ENCODE measurements around the gene IL2RA. TPM values are rescaled to one million over a fixed set of nuclear protein-coding genes. Genes with fewer than 3 reads are reported as not detected.

IL2RA gene
- total and polyA plus RNA-seq, 9 of the 15 experiments (the other 6 are each of a cell fraction or from before 2014, with no cell fraction given), result 0.95 TPM; not detected in 8

- no peak for TF ChIP-seq ZNF707 (CRISPR knock-in tag; conservative IDR thresholded peaks at IDR 0.05)
- TF ChIP-seq, protein P1, sequence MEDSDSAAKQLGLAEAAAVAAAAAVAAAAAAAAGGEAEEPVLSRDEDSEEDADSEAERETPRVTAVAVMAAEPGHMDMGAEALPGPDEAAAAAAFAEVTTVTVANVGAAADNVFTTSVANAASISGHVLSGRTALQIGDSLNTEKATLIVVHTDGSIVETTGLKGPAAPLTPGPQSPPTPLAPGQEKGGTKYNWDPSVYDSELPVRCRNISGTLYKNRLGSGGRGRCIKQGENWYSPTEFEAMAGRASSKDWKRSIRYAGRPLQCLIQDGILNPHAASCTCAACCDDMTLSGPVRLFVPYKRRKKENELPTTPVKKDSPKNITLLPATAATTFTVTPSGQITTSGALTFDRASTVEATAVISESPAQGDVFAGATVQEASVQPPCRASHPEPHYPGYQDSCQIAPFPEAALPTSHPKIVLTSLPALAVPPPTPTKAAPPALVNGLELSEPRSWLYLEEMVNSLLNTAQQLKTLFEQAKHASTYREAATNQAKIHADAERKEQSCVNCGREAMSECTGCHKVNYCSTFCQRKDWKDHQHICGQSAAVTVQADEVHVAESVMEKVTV (CRISPR knock-in tag; IDR thresholded peaks at IDR 0.05), result no peak
- no peak for TF ChIP-seq ZFP30 (CRISPR knock-in tag; IDR thresholded peaks at IDR 0.05; ENCODE audit: borderline replicate concordance)
- TF ChIP-seq NFATC3 (IDR thresholded peaks at IDR 0.05), result no peak
- TF ChIP-seq HSF4 (CRISPR knock-in tag; IDR thresholded peaks at IDR 0.05; ENCODE audit: borderline replicate concordance), result no peak
- no peak for TF ChIP-seq ZNF184 (CRISPR knock-in tag; IDR thresholded peaks at IDR 0.05)
- no peak for TF ChIP-seq TSC22D4 (tag; IDR thresholded peaks at IDR 0.05)
- no peak for TF ChIP-seq NR1H2 (CRISPR knock-in tag; IDR thresholded peaks at IDR 0.05)
- TF ChIP-seq RBBP5 (IDR thresholded peaks at IDR 0.05; ENCODE audit: borderline replicate concordance, insufficient read depth, low read length, poor library complexity, severe bottlenecking), result peak; percentile 98
- TF ChIP-seq HIVEP1 (CRISPR knock-in tag; IDR thresholded peaks at IDR 0.05), result no peak
- TF ChIP-seq ZNF699 (CRISPR knock-in tag; IDR thresholded peaks at IDR 0.05; ENCODE audit: insufficient replicate concordance), result no peak
- TF ChIP-seq HDAC8 (tag; IDR thresholded peaks at IDR 0.05), result no peak
- TF ChIP-seq ETV5 (CRISPR knock-in tag; IDR thresholded peaks at IDR 0.05; ENCODE audit: low read depth), result 0 out of 2 replicates have a peak, but pooled peaks have one; percentile 31
- no peak for TF ChIP-seq KLF10 (CRISPR knock-in tag; IDR thresholded peaks at IDR 0.05)
- no peak for TF ChIP-seq KAT2B (IDR thresholded peaks at IDR 0.05; ENCODE audit: low read depth, low read length)
- TF ChIP-seq ZNF143 (CRISPR knock-in tag; IDR thresholded peaks at IDR 0.05), result no peak; the same call in 1 of the 2 replicates
- no peak for TF ChIP-seq ZNF444 (CRISPR knock-in tag; IDR thresholded peaks at IDR 0.05)
- peak; percentile 78 for TF ChIP-seq ZFX (CRISPR knock-in tag; IDR thresholded peaks at IDR 0.05)
- no peak for TF ChIP-seq E2F3 (CRISPR knock-in tag; IDR thresholded peaks at IDR 0.05)
- peak; percentile 71; the same call in 1 of the 2 replicates for TF ChIP-seq SMARCE1 (IDR thresholded peaks at IDR 0.05)
- no peak for TF ChIP-seq ATF6 (CRISPR knock-in tag; IDR thresholded peaks at IDR 0.05)
- peak; percentile 88 for TF ChIP-seq ZNF316 (IDR thresholded peaks at IDR 0.05)
- no peak for TF ChIP-seq ZNF766 (CRISPR knock-in tag; conservative IDR thresholded peaks at IDR 0.05)
- no peak for TF ChIP-seq MECOM (CRISPR knock-in tag; IDR thresholded peaks at IDR 0.05)
- TF ChIP-seq RB1 (IDR thresholded peaks at IDR 0.05; ENCODE audit: low read depth), result 0 out of 2 replicates have a peak, but pooled peaks have one; percentile 31
- no peak for TF ChIP-seq ZNF436 (CRISPR knock-in tag; IDR thresholded peaks at IDR 0.05)
- TF ChIP-seq ARID1B (IDR thresholded peaks at IDR 0.05), result peak; percentile 71
- no peak for TF ChIP-seq NCOA4 (IDR thresholded peaks at IDR 0.05; ENCODE audit: partially characterized antibody)
- no peak for TF ChIP-seq BDP1 (IDR thresholded peaks at IDR 0.05; ENCODE audit: insufficient read depth, insufficient read length)
Observed at GRCh38 chr10:5977471-5978229, 84.5 kb downstream of the IL2RA start, which contains the start of gene IL15RA (continued).
